Measurements from ENCODE around the gene ASIC1.

The ASIC1 gene

GRCh38 chr12:50062728-50063460, 5.5 kb downstream of the ASIC1 start:
- no peak overlapping the region for H3K27ac Mint-ChIP-seq
- no peaks in the 10 kb centered on the region for H3K9me3 Mint-ChIP-seq (ENCODE audit: low read depth)
- peaks cover 4% of the 10 kb centered on the region for H3K36me3 Mint-ChIP-seq
- no peaks in the 10 kb centered on the region for H3K27me3 Mint-ChIP-seq
- peaks cover 31% of the 10 kb centered on the region for H3K4me1 Mint-ChIP-seq (ENCODE audit: low read depth)
- no peak overlapping the region for H3K4me3 Mint-ChIP-seq

GRCh38 chr12:50065726-50066310, 8.4 kb downstream of the ASIC1 start:
- H3K27ac Mint-ChIP-seq, result no peak overlapping the region
- peaks cover 6% of the 10 kb centered on the region for H3K36me3 Mint-ChIP-seq
- no peak overlapping the region for H3K4me3 Mint-ChIP-seq
- H3K9me3 Mint-ChIP-seq (ENCODE audit: low read depth), result no peaks in the 10 kb centered on the region
- H3K4me1 Mint-ChIP-seq (ENCODE audit: low read depth), result peaks cover 12% of the 10 kb centered on the region
- H3K27me3 Mint-ChIP-seq, result no peaks in the 10 kb centered on the region

- no peak overlapping the region for H3K4me3 Mint-ChIP-seq
- peaks cover 5% of the 10 kb centered on the region for H3K36me3 Mint-ChIP-seq
- H3K9me3 Mint-ChIP-seq (ENCODE audit: low read depth), result no peaks in the 10 kb centered on the region
- H3K4me1 Mint-ChIP-seq (ENCODE audit: low read depth), result peaks cover 6% of the 10 kb centered on the region
- H3K27ac Mint-ChIP-seq, result no peak overlapping the region
- no peaks in the 10 kb centered on the region for H3K27me3 Mint-ChIP-seq
Observed at GRCh38 chr12:50066402-50066801, 9.0 kb downstream of the ASIC1 start.

GRCh38 chr12:50069069-50069468, 11.7 kb downstream of the ASIC1 start:
- no peak overlapping the region for H3K27ac Mint-ChIP-seq
- H3K36me3 Mint-ChIP-seq, result peaks cover 2% of the 10 kb centered on the region
- peaks cover 4% of the 10 kb centered on the region for H3K4me1 Mint-ChIP-seq (ENCODE audit: low read depth)
- H3K27me3 Mint-ChIP-seq, result no peaks in the 10 kb centered on the region
- H3K9me3 Mint-ChIP-seq (ENCODE audit: low read depth), result no peaks in the 10 kb centered on the region
- no peak overlapping the region for H3K4me3 Mint-ChIP-seq

- no peaks in the 10 kb centered on the region for H3K27me3 Mint-ChIP-seq
- H3K4me3 Mint-ChIP-seq, result no peak overlapping the region
- peaks cover 4% of the 10 kb centered on the region for H3K4me1 Mint-ChIP-seq (ENCODE audit: low read depth)
- H3K9me3 Mint-ChIP-seq (ENCODE audit: low read depth), result no peaks in the 10 kb centered on the region
- no peak overlapping the region for H3K27ac Mint-ChIP-seq
- peaks cover 2% of the 10 kb centered on the region for H3K36me3 Mint-ChIP-seq
Observed at GRCh38 chr12:50069539-50069938, 12.1 kb downstream of the ASIC1 start.

- peaks cover 7% of the 10 kb centered on the region for H3K4me1 Mint-ChIP-seq (ENCODE audit: low read depth)
Observed at GRCh38 chr12:50070314-50071060, 13.1 kb downstream of the ASIC1 start.

GRCh38 chr12:50072198-50072907, 15.0 kb downstream of the ASIC1 start:
- H3K36me3 Mint-ChIP-seq, result peaks cover 2% of the 10 kb centered on the region
- H3K4me1 Mint-ChIP-seq (ENCODE audit: low read depth), result peaks cover 7% of the 10 kb centered on the region
- H3K27me3 Mint-ChIP-seq, result no peaks in the 10 kb centered on the region
- no peak overlapping the region for H3K27ac Mint-ChIP-seq
- H3K4me3 Mint-ChIP-seq, result no peak overlapping the region
- H3K9me3 Mint-ChIP-seq (ENCODE audit: low read depth), result no peaks in the 10 kb centered on the region

More at GRCh38 chr12:50070314-50071060, 13.1 kb downstream of the ASIC1 start:
- no peak overlapping the region for H3K4me3 Mint-ChIP-seq
- H3K27ac Mint-ChIP-seq, result no peak overlapping the region
- H3K36me3 Mint-ChIP-seq, result peaks cover 2% of the 10 kb centered on the region
- no peaks in the 10 kb centered on the region for H3K9me3 Mint-ChIP-seq (ENCODE audit: low read depth)
- no peaks in the 10 kb centered on the region for H3K27me3 Mint-ChIP-seq

GRCh38 chr12:50073206-50073605, 15.8 kb downstream of the ASIC1 start:
- Mint-ChIP-seq H3K4me3 (no peak overlapping the region), H3K27ac (no peak overlapping the region), H3K4me1 (ENCODE audit: low read depth) (peaks cover 7% of the 10 kb centered on the region), H3K9me3 (ENCODE audit: low read depth) (no peaks in the 10 kb centered on the region), H3K27me3 (no peaks in the 10 kb centered on the region), H3K36me3 (peaks cover 2% of the 10 kb centered on the region)

GRCh38 chr12:50073712-50074111, 16.3 kb downstream of the ASIC1 start:
- Mint-ChIP-seq H3K9me3 (ENCODE audit: low read depth) (no peaks in the 10 kb centered on the region), H3K27me3 (no peaks in the 10 kb centered on the region), H3K36me3 (peaks cover 2% of the 10 kb centered on the region), H3K4me3 (no peak overlapping the region), H3K27ac (no peak overlapping the region), H3K4me1 (ENCODE audit: low read depth) (peaks cover 7% of the 10 kb centered on the region)

GRCh38 chr12:50074936-50075807, 17.8 kb downstream of the ASIC1 start:
- no peaks in the 10 kb centered on the region for H3K36me3 Mint-ChIP-seq

GRCh38 chr12:50075808-50076170, 18.4 kb downstream of the ASIC1 start:
- Mint-ChIP-seq H3K4me1 (ENCODE audit: low read depth) (peaks cover 4% of the 10 kb centered on the region), H3K36me3 (no peaks in the 10 kb centered on the region), H3K4me3 (no peak overlapping the region), H3K27ac (no peak overlapping the region), H3K27me3 (no peaks in the 10 kb centered on the region), H3K9me3 (ENCODE audit: low read depth) (no peaks in the 10 kb centered on the region)

More at GRCh38 chr12:50074936-50075807, 17.8 kb downstream of the ASIC1 start:
- Mint-ChIP-seq H3K9me3 (ENCODE audit: low read depth) (no peaks in the 10 kb centered on the region), H3K27ac (no peak overlapping the region), H3K27me3 (no peaks in the 10 kb centered on the region), H3K4me1 (ENCODE audit: low read depth) (peaks cover 7% of the 10 kb centered on the region), H3K4me3 (no peak overlapping the region)

- Mint-ChIP-seq H3K9me3 (ENCODE audit: low read depth) (no peaks in the 10 kb centered on the region), H3K27ac (no peak overlapping the region), H3K36me3 (no peaks in the 10 kb centered on the region), H3K4me3 (no peak overlapping the region), H3K4me1 (ENCODE audit: low read depth) (peaks cover 4% of the 10 kb centered on the region), H3K27me3 (no peaks in the 10 kb centered on the region)
Observed at GRCh38 chr12:50077099-50077498, 19.7 kb downstream of the ASIC1 start.

GRCh38 chr12:50078281-50078680, 20.9 kb downstream of the ASIC1 start:
- no peak overlapping the region for H3K4me3 Mint-ChIP-seq
- H3K9me3 Mint-ChIP-seq (ENCODE audit: low read depth), result no peaks in the 10 kb centered on the region
- peaks cover 4% of the 10 kb centered on the region for H3K4me1 Mint-ChIP-seq (ENCODE audit: low read depth)
- no peaks in the 10 kb centered on the region for H3K27me3 Mint-ChIP-seq
- H3K27ac Mint-ChIP-seq, result no peak overlapping the region
- no peaks in the 10 kb centered on the region for H3K36me3 Mint-ChIP-seq

GRCh38 chr12:50079771-50080170, 22.4 kb downstream of the ASIC1 start:
- no peak overlapping the region for H3K27ac Mint-ChIP-seq
- H3K4me1 Mint-ChIP-seq (ENCODE audit: low read depth), result peaks cover 11% of the 10 kb centered on the region
- no peaks in the 10 kb centered on the region for H3K27me3 Mint-ChIP-seq
- H3K9me3 Mint-ChIP-seq (ENCODE audit: low read depth), result no peaks in the 10 kb centered on the region
- no peaks in the 10 kb centered on the region for H3K36me3 Mint-ChIP-seq
- H3K4me3 Mint-ChIP-seq, result no peak overlapping the region
